ENCODE results near the gene ZNF283. TPM values are rescaled to one million over a fixed set of nuclear protein-coding genes. Genes with fewer than 3 reads are reported as not detected.
"Not testable (repeated sequence)": the region's sequence is repeated elsewhere in the genome, so short reads cannot be mapped to it uniquely, and the experiment has no call there.

The ZNF283 gene
- total RNA-seq, 3 donors from 2014 or later: 6.9 to 19.6 (median 13.8) TPM

- no peak overlapping the region for H3K4me3 ChIP-seq
- TF ChIP-seq POLR2A (IDR thresholded peaks at IDR 0.05) (no peak), POLR2AphosphoS5 (IDR thresholded peaks at IDR 0.05) (no peak), CTCF (IDR thresholded peaks at IDR 0.05) (no peak)
- H3K9me3 ChIP-seq: no peaks in the 10 kb centered on the region
- H3K4me1 ChIP-seq: no peaks in the 10 kb centered on the region
- no peak overlapping the region for H3K27ac ChIP-seq
- no peaks in the 10 kb centered on the region for H3K36me3 ChIP-seq
- intact Hi-C loops (cut with DNase I; ENCODE audit: low total_unique reads): no loop called here
- no peaks in the 10 kb centered on the region for H3K27me3 ChIP-seq
- DNase-seq (ENCODE audit: low spot score in 2 of 2): no peak
These were observed 8.6 kb upstream of the ZNF283 start for GRCh38 chr19:43818500-43818899.

DNA sequence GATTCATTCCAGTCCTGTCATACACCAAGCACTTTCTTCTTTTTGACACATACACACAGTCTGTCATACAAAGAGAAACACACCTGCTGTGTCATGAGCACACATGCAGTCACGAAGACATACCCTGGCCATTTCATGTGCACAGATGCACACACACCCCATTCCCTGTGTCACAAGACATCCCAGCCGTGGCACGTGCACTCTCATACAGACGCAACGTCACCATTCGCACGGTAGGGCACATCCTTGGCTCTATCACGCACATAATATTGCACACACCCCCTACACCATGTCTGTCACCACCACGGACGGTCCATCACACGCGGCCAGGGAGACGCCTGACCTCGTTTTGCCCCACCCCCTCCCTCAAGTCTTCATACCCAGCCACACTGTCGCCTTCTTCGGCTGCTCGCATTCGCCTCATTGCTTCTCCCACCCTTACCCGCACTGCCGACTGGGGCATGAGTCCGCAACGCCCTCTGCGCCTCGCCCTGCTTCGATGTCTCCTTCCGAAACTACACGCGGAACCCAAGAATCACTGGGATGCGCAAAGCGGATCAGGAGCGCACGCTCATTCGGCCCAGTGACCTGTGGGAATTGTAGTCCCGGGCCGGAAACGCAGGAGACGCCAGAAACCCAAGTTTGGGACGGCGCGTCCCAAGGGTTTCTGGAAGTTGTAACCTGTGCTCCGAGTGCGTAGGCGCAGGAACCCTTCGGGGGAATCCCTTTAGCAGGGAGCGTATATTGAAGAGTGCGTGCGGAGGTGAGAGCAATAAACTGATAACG lies 6.8 kb upstream of the ZNF283 start:
- intact Hi-C loops (cut with DNase I; ENCODE audit: low total_unique reads): no loop called here
- TF ChIP-seq CTCF (IDR thresholded peaks at IDR 0.05): no peak
- TF ChIP-seq POLR2AphosphoS5 (IDR thresholded peaks at IDR 0.05): no peak
- TF ChIP-seq POLR2A (IDR thresholded peaks at IDR 0.05): no peak
- no peaks in the 10 kb centered on the region for H3K9me3 ChIP-seq
- H3K4me1 ChIP-seq: no peaks in the 10 kb centered on the region
- H3K36me3 ChIP-seq: no peaks in the 10 kb centered on the region
- no peak overlapping the region for H3K27ac ChIP-seq
- DNase-seq (ENCODE audit: low spot score in 2 of 2): peak in 1 of 2 donors; percentile 52
- no peaks in the 10 kb centered on the region for H3K27me3 ChIP-seq
- peak overlapping the region; percentile 30 to 70 (median 58) for H3K4me3 ChIP-seq

- Histone ChIP-seq H3K27ac (no peak overlapping the region), H3K9me3 (no peaks in the 10 kb centered on the region), H3K27me3 (no peaks in the 10 kb centered on the region), H3K36me3 (no peaks in the 10 kb centered on the region), H3K4me1 (no peaks in the 10 kb centered on the region), H3K4me3 (peak overlapping the region; percentile 30 to 70 (median 58))
- no peak for DNase-seq (ENCODE audit: low spot score in 2 of 2)
- no peak for TF ChIP-seq POLR2AphosphoS5 (IDR thresholded peaks at IDR 0.05)
- TF ChIP-seq POLR2A (IDR thresholded peaks at IDR 0.05): no peak
- TF ChIP-seq CTCF (IDR thresholded peaks at IDR 0.05): no peak
- intact Hi-C loops (cut with DNase I; ENCODE audit: low total_unique reads): no loop called here
These were observed 6.3 kb upstream of the ZNF283 start for GRCh38 chr19:43820884-43821215.

DNA sequence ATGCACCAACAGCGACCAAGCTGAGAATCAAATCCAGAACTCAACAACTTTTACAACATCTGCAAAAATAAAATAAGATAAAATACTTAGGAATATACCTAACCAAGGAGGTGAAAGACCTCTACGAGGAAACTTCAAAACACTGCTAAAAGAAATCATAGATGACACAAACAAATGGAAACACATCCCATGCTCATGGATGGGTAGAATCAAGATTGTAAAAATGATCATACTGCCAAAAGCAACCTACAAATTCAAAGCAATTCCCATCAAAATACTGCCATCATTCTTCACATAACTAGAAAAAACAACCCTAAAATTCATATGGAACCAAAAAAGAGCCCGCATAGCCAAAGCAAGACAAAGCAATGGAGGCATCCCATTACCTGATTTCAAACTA lies 3.3 kb upstream of the ZNF283 start:
- H3K4me3 ChIP-seq; H3K4me1 ChIP-seq; H3K36me3 ChIP-seq; H3K27me3 ChIP-seq; H3K27ac ChIP-seq; H3K9me3 ChIP-seq; DNase-seq (ENCODE audit: low spot score in 2 of 2); intact Hi-C loops (cut with DNase I; ENCODE audit: low total_unique reads): not testable (repeated sequence)

DNA sequence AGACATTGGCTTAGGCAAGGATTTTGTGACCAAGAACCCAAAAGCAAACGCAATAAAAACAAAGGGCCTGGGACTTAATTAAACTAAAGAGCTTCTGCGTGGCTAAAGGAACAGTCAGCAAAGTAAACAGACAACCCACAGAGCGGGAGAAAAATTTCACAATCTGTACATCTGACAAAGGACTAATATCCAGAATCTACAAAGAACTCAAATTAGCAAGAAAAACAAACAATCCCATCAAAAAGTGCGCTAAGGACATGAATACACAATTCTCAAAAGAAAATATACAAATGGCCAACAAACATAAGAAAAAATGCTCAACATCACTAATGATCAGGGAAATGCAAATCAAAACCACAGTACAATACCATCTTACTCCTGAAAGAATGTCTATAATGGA lies 2.5 kb upstream of the ZNF283 start:
- intact Hi-C loops (cut with DNase I; ENCODE audit: low total_unique reads); H3K27ac ChIP-seq; H3K27me3 ChIP-seq; H3K9me3 ChIP-seq; DNase-seq (ENCODE audit: low spot score in 2 of 2); H3K4me1 ChIP-seq; H3K36me3 ChIP-seq; H3K4me3 ChIP-seq: not testable (repeated sequence)

- Histone ChIP-seq H3K27me3 (no peaks in the 10 kb centered on the region), H3K27ac (no peak overlapping the region), H3K36me3 (peaks cover 69% of the 10 kb centered on the region), H3K9me3 (peaks cover 74 to 100% of the 10 kb centered on the region in 2 donors), H3K4me1 (no peaks in the 10 kb centered on the region), H3K4me3 (no peak overlapping the region)
- intact Hi-C loops (cut with DNase I; ENCODE audit: low total_unique reads): no loop called here
- no peak for DNase-seq (ENCODE audit: low spot score in 2 of 2)
- TF ChIP-seq POLR2AphosphoS5 (IDR thresholded peaks at IDR 0.05) (no peak), POLR2A (IDR thresholded peaks at IDR 0.05) (no peak), CTCF (IDR thresholded peaks at IDR 0.05) (no peak)
These were observed 12.0 kb downstream of the ZNF283 start for GRCh38 chr19:43839139-43839538.

Measured in breast epithelium (tissue), 4 donors.